H1 (cell line): ENCODE data around the gene CCAR1.

ENCODE experiments used
- CTCF ChIP-seq, 3 experiments: IDR thresholded peaks; 1 replicate in 2 of 3; 2 replicates in 1 of 3; pipeline versions ENCODE4 v1.5.1 to v1.6.1; 2011; ENCODE audit warnings: low read length in 3 of 3, mild to moderate bottlenecking in 3 of 3, inconsistent platforms in 2 of 3, low read depth in 1 of 3, moderate library complexity in 1 of 3; ENCODE audit not compliant: insufficient read depth in 1 of 3; ENCODE audit errors: control extremely low read depth in 1 of 3
- GABPA ChIP-seq: IDR thresholded peaks from 2 replicates; pipeline ENCODE4 v1.6.1; 2011; ENCODE audit warnings: mild to moderate bottlenecking, low read length, moderate library complexity, borderline replicate concordance; ENCODE audit not compliant: insufficient read depth
- JUND ChIP-seq: IDR thresholded peaks from 2 replicates; pipeline ENCODE4 v1.6.1; 2011; ENCODE audit warnings: mild to moderate bottlenecking, improper control_type of control experiment, low read length
- MAX ChIP-seq: IDR thresholded peaks from 2 replicates; pipeline ENCODE4 v1.6.1; 2012; ENCODE audit warnings: inconsistent platforms
- TAF1 ChIP-seq: IDR thresholded peaks from 2 replicates; pipeline ENCODE4 v1.6.1; 2011; ENCODE audit warnings: mild to moderate bottlenecking, low read depth, low read length
- TBP ChIP-seq: IDR thresholded peaks from 2 replicates; pipeline ENCODE4 v1.6.1; 2011; ENCODE audit warnings: low read depth, low read length, improper control_type of control experiment

GRCh38 chr10:68781613-68782574 is 60.9 kb downstream of the CCAR1 start:
- TF ChIP-seq JUND: no peak
- no peak for TF ChIP-seq GABPA
- TF ChIP-seq CTCF (IDR thresholded peaks at IDR 0.05; ENCODE audit: control extremely low read depth in 1 of 3, insufficient read depth in 1 of 3, low read depth in 1 of 3, low read length in 3 of 3): no peak
- no peak for TF ChIP-seq MAX
- TF ChIP-seq TBP: no peak
- TF ChIP-seq TAF1: no peak
